IPS-15b (cell line): ENCODE measurements around the gene LHX6.

Experiments used
- H3K27me3 ChIP-seq: one replicate; pipeline ENCODE4 v1.6.1; 2013; ENCODE audit warnings: low read length; ENCODE audit not compliant: control insufficient read depth, insufficient read depth
- H3K36me3 ChIP-seq: one replicate; pipeline ENCODE4 v1.6.1; 2013; ENCODE audit warnings: low read length; ENCODE audit not compliant: control insufficient read depth, insufficient read depth
- H3K4me1 ChIP-seq: one replicate; pipeline ENCODE4 v1.6.1; 2013; ENCODE audit warnings: mild to moderate bottlenecking, low read length; ENCODE audit not compliant: control insufficient read depth, insufficient read depth
- H3K4me3 ChIP-seq: one replicate; pipeline ENCODE4 v1.5.1; 2013; ENCODE audit warnings: low read depth, low read length
- H3K9ac ChIP-seq: one replicate; pipeline ENCODE4 v1.6.1; 2013; ENCODE audit warnings: low read depth, mild to moderate bottlenecking, low read length
- H3K9me3 ChIP-seq: one replicate; pipeline ENCODE4 v1.6.1; 2013; ENCODE audit warnings: mild to moderate bottlenecking, low read length; ENCODE audit not compliant: control insufficient read depth, insufficient read depth

LHX6 gene

GRCh38 chr9:122209451-122209850, 19.3 kb downstream of the LHX6 start:
- Histone ChIP-seq H3K9ac (no peak overlapping the region), H3K36me3 (no peaks in the 10 kb centered on the region), H3K27me3 (peaks cover 47% of the 10 kb centered on the region), H3K4me3 (no peak overlapping the region), H3K4me1 (no peaks in the 10 kb centered on the region), H3K9me3 (no peaks in the 10 kb centered on the region)

DNA sequence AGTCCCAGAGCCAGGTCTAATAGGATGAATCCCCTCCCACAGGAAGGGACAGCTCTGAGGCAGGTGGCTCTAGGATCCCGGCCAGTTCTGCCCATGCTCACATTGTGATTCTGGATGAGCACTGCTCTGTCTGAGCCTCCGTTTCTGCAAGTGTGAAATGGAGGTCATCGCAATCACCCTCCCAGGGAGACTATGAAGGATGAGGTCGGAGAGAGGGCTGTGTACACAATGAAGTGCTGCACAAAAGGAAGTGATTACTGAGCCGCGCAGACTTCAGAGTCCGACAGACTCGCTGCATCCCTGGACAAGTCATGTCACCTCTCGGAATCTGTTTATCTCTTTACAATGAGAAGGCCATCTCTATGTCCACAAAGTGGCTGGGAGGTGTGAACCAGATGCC, 21.7 kb downstream of the LHX6 start:
- no peak overlapping the region for H3K4me3 ChIP-seq
- H3K9me3 ChIP-seq = no peaks in the 10 kb centered on the region
- no peaks in the 10 kb centered on the region for H3K4me1 ChIP-seq
- peaks cover 28% of the 10 kb centered on the region for H3K27me3 ChIP-seq
- H3K36me3 ChIP-seq = no peaks in the 10 kb centered on the region
- no peak overlapping the region for H3K9ac ChIP-seq

DNA sequence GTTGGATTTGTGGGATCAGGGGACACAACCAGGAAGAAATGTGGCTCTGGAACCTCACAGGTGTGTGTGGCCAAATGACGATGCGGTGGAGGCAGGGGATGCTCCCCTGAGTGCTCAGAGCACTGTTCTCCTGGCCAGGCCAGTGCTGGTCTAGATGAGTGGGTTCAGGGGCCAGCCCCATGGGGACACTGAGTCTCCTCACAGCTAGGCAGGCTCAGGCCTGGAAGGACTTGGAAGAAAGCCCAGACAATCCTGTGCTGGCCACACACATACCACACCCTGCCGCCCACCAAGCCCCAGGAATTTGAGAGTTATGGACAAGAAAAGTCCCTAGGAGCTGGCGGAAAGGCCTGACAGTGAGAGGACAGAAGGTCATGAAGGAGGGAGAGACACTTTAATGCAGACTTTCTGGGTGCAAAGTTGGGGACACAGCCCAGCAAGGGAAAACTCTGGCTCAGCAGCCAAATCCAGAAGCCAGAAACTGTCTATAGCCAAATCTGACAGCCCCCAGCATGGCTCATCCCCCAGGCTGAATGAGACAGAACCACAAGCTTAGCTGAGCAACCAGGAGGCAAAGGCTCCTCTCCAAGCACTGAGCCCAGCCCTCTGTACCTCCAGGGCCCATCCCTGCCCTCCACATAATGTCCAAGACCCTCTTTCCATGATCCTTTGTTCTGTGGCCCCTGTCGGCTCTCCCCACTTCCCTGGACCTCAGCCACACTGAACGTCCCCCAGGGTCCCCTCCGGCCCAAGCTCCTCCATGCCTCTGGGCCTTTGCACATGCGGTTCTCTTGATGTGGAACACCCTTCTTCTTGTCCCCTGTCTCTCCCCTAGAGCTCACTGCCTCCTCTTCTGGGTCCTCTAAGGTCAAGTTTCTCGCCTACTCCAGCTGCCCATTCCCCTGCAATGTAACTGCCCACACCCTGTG, 22.4 kb downstream of the LHX6 start:
- peaks cover 21% of the 10 kb centered on the region for H3K27me3 ChIP-seq
- no peaks in the 10 kb centered on the region for H3K4me1 ChIP-seq
- no peak overlapping the region for H3K9ac ChIP-seq
- H3K9me3 ChIP-seq = no peaks in the 10 kb centered on the region
- H3K36me3 ChIP-seq = no peaks in the 10 kb centered on the region
- H3K4me3 ChIP-seq = no peak overlapping the region

- Histone ChIP-seq H3K4me3 (no peak overlapping the region), H3K27me3 (peaks cover 11% of the 10 kb centered on the region), H3K36me3 (no peaks in the 10 kb centered on the region), H3K9ac (no peak overlapping the region), H3K4me1 (no peaks in the 10 kb centered on the region), H3K9me3 (no peaks in the 10 kb centered on the region)
Observed at GRCh38 chr9:122205176-122205575, 23.6 kb downstream of the LHX6 start.

DNA sequence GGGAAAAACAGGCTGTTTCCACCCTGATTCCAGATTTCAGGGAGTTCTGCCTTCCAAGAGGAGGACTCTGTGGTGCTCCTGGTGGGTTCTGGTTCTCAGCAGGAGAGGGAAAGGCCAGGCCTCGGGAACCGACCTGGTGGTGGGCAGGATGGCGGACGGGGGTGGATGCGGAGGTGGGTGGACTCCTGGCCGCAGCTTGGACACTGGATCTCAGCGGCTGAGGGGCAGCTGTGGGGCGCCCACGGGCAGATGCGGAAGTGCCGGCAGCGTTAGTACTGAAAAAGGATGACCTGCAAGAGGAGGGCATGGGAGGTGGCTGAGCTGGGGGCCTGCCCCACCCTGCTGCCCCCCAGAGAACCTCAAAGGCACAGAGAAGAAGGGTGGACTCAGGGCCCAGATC, 24.3 kb downstream of the LHX6 start:
- no peak overlapping the region for H3K9ac ChIP-seq
- no peaks in the 10 kb centered on the region for H3K4me1 ChIP-seq
- H3K27me3 ChIP-seq = peaks cover 11% of the 10 kb centered on the region
- H3K4me3 ChIP-seq = no peak overlapping the region
- no peaks in the 10 kb centered on the region for H3K9me3 ChIP-seq
- no peaks in the 10 kb centered on the region for H3K36me3 ChIP-seq

DNA sequence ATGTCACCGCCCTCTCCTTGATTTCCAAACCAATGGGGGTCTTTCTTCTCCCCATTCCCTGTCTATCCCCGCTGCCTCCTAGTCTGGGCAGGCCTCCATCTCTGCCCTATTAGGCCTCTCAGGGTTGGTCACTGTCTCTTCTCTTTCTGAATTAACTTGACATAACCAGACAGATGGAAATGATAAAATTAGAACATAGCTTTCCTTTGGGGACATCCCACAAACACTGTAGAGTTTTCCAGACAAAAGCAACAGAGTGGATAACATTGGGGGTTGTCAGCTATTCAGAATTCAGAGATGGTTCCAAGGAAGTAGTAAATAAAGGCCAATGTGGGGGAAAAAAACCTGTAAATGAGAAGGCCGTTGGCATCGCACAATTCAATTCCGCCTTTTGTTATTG, 24.7 kb downstream of the LHX6 start:
- Histone ChIP-seq H3K4me3 (no peak overlapping the region), H3K9me3 (no peaks in the 10 kb centered on the region), H3K4me1 (no peaks in the 10 kb centered on the region), H3K9ac (no peak overlapping the region), H3K27me3 (peaks cover 11% of the 10 kb centered on the region), H3K36me3 (no peaks in the 10 kb centered on the region)

DNA sequence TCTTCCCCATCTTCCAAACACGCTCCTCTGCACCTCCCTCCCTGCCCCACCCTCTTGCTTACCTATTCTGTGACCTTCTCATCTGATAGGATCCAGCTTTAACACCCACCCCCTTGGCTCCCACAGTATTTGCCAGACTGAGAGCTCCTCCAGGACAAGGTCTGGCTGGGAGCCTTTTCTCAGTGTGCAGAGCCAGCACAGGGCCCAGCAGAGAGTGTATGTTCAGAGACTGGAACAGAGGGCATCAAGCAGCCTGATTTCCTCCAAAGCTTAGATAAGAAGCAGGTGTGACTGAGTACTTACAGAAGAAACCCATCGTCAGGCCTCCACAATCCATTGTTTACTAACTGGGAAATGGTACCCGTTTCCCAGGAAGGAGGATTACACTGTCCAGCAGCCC, 26.6 kb downstream of the LHX6 start:
- H3K27me3 ChIP-seq = peaks cover 8% of the 10 kb centered on the region
- H3K36me3 ChIP-seq = no peaks in the 10 kb centered on the region
- no peak overlapping the region for H3K9ac ChIP-seq
- peaks cover 3% of the 10 kb centered on the region for H3K4me1 ChIP-seq
- no peaks in the 10 kb centered on the region for H3K9me3 ChIP-seq
- no peak overlapping the region for H3K4me3 ChIP-seq

DNA sequence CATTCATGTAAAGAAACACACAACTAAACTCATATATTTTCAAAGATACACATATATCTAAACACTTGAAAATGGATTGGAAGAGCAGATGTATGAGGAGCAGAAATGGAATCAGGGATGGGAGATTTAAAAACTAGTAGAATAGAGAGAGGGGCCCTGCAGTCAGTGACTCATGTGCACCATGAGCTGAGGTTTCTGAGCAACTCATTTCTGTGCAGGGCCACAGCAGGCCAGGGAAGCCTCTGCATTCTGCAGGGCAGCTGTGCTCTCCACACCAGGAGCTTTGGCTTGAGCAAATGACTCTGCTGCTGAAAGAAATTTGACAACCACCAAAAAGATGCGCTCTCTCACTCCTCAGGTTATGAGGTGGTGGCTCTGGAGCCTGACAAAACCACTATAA, 27.1 kb downstream of the LHX6 start:
- H3K9ac ChIP-seq = no peak overlapping the region
- no peaks in the 10 kb centered on the region for H3K9me3 ChIP-seq

GRCh38 chr9:122200960-122201595, 27.7 kb downstream of the LHX6 start:
- no peak overlapping the region for H3K4me3 ChIP-seq
- peaks cover 3% of the 10 kb centered on the region for H3K4me1 ChIP-seq
- no peaks in the 10 kb centered on the region for H3K36me3 ChIP-seq
- H3K9me3 ChIP-seq = no peaks in the 10 kb centered on the region
- H3K9ac ChIP-seq = no peak overlapping the region
- H3K27me3 ChIP-seq = peaks cover 6% of the 10 kb centered on the region

More for the DNA sequence above, 27.1 kb downstream of the LHX6 start:
- peaks cover 6% of the 10 kb centered on the region for H3K27me3 ChIP-seq
- peaks cover 3% of the 10 kb centered on the region for H3K4me1 ChIP-seq
- H3K4me3 ChIP-seq = no peak overlapping the region
- H3K36me3 ChIP-seq = no peaks in the 10 kb centered on the region

GRCh38 chr9:122197882-122198281, 30.9 kb downstream of the LHX6 start:
- no peak overlapping the region for H3K9ac ChIP-seq
- no peaks in the 10 kb centered on the region for H3K9me3 ChIP-seq

GRCh38 chr9:122197426-122197825, 31.3 kb downstream of the LHX6 start:
- Histone ChIP-seq H3K4me3 (no peak overlapping the region), H3K9me3 (no peaks in the 10 kb centered on the region)

More at GRCh38 chr9:122197882-122198281, 30.9 kb downstream of the LHX6 start:
- Histone ChIP-seq H3K4me3 (no peak overlapping the region), H3K4me1 (peaks cover 3% of the 10 kb centered on the region), H3K27me3 (peaks cover 6% of the 10 kb centered on the region), H3K36me3 (no peaks in the 10 kb centered on the region)

GRCh38 chr9:122195875-122196274, 32.9 kb downstream of the LHX6 start:
- Histone ChIP-seq H3K36me3 (no peaks in the 10 kb centered on the region), H3K4me1 (peaks cover 3% of the 10 kb centered on the region), H3K4me3 (no peak overlapping the region), H3K27me3 (peaks cover 14% of the 10 kb centered on the region), H3K9ac (no peak overlapping the region), H3K9me3 (no peaks in the 10 kb centered on the region)

More at GRCh38 chr9:122197426-122197825, 31.3 kb downstream of the LHX6 start:
- Histone ChIP-seq H3K36me3 (no peaks in the 10 kb centered on the region), H3K9ac (no peak overlapping the region), H3K4me1 (peaks cover 3% of the 10 kb centered on the region), H3K27me3 (peaks cover 6% of the 10 kb centered on the region)
